ENCODE measurements around the gene CUEDC1.

Gene CUEDC1

DNA sequence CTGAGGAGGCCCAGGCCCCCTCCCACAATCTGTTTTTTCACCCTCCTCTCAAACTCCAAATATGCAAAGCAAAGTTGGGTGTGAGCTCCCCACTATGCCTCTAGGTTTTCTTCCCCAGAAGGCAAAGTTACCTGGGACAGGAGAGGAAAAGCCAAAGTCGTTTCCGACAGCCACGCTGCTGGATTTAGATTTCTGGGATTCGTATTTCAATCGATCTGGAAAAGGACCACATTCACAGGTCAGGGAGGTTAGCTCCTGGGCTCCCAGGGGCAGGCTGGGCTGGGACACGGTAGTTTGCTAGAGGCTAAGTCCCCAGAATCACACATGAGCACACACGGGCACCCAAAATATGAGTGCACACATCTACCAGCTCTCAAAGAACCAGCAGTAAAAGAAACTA lies 84.1 kb downstream of the CUEDC1 start:
- peaks cover 23% of the 10 kb centered on the region for H3K27me3 Mint-ChIP-seq (ENCODE audit: low read depth)

DNA sequence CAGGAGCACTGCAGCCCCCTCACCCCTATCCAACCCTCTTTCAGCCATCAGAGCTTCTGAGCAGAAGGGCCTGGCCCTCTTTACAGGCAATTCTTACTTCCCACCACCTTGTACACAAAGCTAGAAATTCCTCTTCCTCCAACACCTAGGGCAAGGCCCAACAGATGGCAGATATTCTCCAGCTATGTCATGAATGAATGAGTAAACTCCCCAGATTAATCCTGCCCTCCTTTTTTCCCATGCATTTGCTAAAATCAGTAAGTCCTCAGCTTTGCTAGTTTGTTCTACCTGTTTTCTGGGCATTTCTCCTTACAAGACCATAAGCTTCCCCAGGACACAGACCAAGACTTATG lies 85.0 kb downstream of the CUEDC1 start:
- H3K27me3 Mint-ChIP-seq (ENCODE audit: low read depth) = peaks cover 20% of the 10 kb centered on the region
- H3K4me3 Mint-ChIP-seq = no peak overlapping the region
- no peak overlapping the region for H3K27ac Mint-ChIP-seq
- no peaks in the 10 kb centered on the region for H3K36me3 Mint-ChIP-seq (ENCODE audit: low read depth)
- peaks cover 7% of the 10 kb centered on the region for H3K4me1 Mint-ChIP-seq (ENCODE audit: low read depth)
- H3K9me3 Mint-ChIP-seq = no peaks in the 10 kb centered on the region

More for the DNA sequence above, 84.1 kb downstream of the CUEDC1 start:
- Mint-ChIP-seq H3K27ac (no peak overlapping the region), H3K4me1 (ENCODE audit: low read depth) (peaks cover 8% of the 10 kb centered on the region), H3K9me3 (no peaks in the 10 kb centered on the region), H3K4me3 (no peak overlapping the region), H3K36me3 (ENCODE audit: low read depth) (no peaks in the 10 kb centered on the region)

DNA sequence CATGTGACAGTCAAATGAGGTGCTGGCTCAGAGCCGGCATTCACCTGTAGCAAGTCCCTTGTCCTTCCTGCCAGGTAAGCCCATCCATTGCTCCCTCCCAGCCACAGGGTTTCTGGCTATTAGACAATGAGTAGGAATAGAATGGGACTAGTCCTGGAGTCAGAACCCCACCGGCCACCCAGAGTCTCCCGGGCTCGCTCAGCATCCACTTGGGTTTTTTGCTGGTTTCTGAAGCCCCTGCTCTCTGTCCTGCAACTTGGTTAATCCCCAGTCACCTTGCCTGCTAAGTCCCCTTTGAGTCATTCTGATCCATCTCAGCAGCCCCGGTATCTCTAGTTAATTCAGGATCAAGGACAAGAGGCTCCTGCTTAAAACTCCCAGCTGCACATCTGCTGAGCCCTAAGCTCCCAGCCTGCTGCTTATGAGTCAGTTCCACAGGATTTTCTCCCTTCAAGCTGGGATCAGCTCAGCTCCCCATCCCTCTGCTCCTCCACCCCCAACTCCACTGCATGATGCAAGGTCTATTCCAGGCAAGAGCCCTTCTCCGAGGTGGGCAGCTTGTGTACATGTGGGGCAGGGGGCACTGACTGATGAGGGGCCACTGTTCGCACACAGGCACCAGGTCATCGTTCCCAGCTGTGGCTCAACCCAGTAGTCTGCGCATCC lies 85.5 kb downstream of the CUEDC1 start:
- Mint-ChIP-seq H3K36me3 (ENCODE audit: low read depth) (no peaks in the 10 kb centered on the region), H3K4me1 (ENCODE audit: low read depth) (peaks cover 7% of the 10 kb centered on the region), H3K27ac (no peak overlapping the region), H3K9me3 (no peaks in the 10 kb centered on the region), H3K27me3 (ENCODE audit: low read depth) (peaks cover 16% of the 10 kb centered on the region), H3K4me3 (no peak overlapping the region)

DNA sequence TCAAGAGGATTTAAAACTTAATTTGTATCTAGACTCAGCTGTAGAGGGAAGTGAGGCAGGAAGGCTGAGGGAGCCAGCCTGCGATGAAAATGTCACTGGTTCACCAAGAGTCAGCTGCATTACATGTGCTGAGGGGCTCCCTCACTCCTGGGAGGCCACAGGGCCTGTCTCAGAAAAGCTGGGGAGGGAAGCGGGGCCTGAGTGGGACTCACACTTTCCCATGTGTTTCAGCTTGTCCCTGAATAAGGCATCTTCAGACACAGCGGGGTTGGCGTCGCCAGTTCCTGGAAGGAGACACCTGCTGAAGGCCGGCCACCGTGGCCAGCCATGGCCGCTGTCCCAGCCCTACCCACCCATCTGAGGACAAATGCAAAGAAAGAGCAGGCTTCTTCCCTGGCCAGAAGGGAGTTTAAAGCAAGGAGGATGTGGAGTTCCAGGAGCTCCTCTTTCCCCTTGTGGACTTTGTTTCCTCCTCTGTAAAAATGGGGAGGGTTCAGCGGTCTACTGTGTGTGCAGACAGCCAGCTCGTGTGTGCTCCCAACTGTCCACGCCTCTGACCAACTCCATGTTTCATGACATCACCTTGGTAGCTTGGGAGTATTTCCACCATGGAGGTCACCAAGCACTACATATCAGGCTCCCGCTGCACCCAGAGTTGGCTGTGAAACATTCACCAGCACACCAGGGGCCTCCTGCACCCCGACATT lies 86.1 kb downstream of the CUEDC1 start:
- no peak overlapping the region for H3K4me3 Mint-ChIP-seq
- no peaks in the 10 kb centered on the region for H3K9me3 Mint-ChIP-seq
- H3K4me1 Mint-ChIP-seq (ENCODE audit: low read depth) = peaks cover 5% of the 10 kb centered on the region
- H3K27me3 Mint-ChIP-seq (ENCODE audit: low read depth) = peaks cover 20% of the 10 kb centered on the region
- H3K36me3 Mint-ChIP-seq (ENCODE audit: low read depth) = no peaks in the 10 kb centered on the region
- H3K27ac Mint-ChIP-seq = no peak overlapping the region

DNA sequence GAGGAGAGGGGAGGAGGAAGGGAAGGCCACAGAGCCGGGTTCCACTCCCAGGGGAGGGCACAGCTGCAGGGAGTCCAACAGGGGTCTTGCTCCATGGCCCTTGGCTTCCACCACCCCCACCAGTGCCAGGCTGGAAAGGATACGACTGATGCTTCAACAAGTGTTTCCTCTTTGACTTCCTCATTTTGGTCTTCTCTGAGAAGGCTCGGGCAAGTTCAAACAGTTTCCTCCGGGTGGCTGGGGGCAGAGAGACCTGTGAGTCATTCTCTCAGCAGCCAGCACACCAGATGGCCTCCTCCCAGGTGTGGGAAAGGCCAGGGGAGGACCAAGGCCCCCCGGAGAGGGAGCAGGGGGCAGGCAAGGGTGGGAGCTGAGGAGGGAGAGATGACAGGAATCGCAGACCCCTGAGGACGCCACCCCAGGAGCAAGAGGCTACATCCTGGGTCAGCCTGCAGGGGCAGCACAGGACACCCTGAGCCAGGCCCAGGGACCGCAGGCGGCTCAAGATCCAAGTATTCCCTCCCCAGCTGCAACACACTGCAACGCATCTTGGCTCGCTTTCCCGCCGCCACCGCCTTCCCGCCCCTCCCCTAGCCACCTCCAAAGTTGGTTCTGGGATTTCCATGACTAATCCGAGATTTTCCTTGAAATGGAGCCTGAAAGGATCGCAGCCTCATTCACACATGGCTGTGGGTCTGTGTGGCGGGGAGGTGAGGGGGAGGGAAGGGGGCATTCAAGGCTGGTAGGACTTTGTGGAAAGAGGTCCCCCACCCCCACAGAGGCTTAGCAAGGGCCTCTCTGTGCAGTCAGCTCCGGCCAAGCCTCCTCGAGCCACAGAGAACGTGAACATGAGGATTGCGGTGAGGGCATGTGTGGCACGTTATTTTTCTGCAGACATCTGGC lies 87.0 kb downstream of the CUEDC1 start:
- Mint-ChIP-seq H3K36me3 (ENCODE audit: low read depth) (no peaks in the 10 kb centered on the region), H3K4me3 (no peak overlapping the region), H3K27me3 (ENCODE audit: low read depth) (peaks cover 27% of the 10 kb centered on the region), H3K9me3 (no peaks in the 10 kb centered on the region), H3K27ac (no peak overlapping the region), H3K4me1 (ENCODE audit: low read depth) (peaks cover 5% of the 10 kb centered on the region)

DNA sequence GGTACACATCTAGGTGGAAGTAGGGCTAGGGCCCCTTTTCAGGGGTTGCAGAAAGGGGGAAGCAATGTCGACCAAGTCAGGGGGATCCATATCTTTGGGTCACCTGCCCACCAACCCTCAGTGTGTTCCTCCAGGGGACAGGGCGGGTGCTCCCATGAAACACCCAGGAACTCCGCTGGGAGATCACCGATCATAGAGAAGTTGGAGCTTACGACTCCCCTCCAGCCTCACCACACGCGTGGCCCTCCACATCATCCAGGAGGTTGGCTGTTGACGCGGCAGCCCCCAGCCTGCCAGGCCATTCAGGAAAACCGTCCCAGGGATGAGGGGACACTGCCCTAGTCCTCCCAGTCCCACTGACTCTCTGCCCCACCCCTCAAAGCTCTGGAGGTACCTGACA lies 88.1 kb downstream of the CUEDC1 start:
- Mint-ChIP-seq H3K27me3 (ENCODE audit: low read depth) (peaks cover 34% of the 10 kb centered on the region), H3K9me3 (no peaks in the 10 kb centered on the region), H3K27ac (no peak overlapping the region), H3K4me3 (no peak overlapping the region), H3K4me1 (ENCODE audit: low read depth) (peaks cover 5% of the 10 kb centered on the region), H3K36me3 (ENCODE audit: low read depth) (no peaks in the 10 kb centered on the region)

DNA sequence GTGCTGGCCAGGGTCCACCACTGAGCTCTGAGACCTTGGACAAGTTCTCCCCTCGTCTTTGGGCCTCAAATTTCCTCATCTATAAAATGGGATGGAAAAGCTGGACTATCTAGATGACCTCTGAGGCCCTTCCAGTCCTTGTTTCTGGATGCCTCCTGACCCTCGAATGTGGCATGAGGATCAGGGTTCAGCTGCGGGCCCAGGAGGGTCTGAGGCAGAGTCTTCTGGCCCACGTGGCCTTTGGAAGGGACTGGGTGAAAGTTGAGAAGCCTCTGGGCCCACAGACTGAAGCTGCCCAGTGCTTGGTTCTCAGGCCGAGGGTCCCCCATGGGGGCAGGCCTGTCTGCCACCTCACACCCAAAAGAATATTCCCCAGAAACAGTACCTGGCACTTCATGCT lies 88.5 kb downstream of the CUEDC1 start:
- Mint-ChIP-seq H3K27me3 (ENCODE audit: low read depth) (peaks cover 32% of the 10 kb centered on the region), H3K4me1 (ENCODE audit: low read depth) (peaks cover 5% of the 10 kb centered on the region), H3K9me3 (no peaks in the 10 kb centered on the region), H3K36me3 (ENCODE audit: low read depth) (no peaks in the 10 kb centered on the region), H3K4me3 (no peak overlapping the region), H3K27ac (no peak overlapping the region)

DNA sequence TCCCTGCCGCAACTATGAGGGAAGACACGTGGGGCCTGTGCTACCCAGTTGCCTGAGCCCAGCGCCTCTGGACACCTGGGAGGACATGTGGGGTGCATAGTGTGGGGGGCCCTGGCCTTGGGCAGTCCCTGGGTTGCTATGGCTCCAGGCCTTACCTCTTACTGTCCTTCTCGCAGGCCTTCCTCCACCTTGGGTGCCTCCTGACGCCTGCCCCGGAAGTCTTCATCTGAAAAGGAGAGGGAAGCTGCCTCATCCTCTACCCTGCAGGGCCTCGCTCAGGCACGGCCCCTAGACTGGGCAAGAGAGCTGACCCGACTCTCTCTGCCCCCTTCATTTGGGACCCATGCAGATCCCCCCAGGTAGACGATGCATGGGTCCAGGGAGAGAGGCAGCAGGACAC lies 88.9 kb downstream of the CUEDC1 start:
- Mint-ChIP-seq H3K4me3 (no peak overlapping the region), H3K27ac (no peak overlapping the region), H3K27me3 (ENCODE audit: low read depth) (peaks cover 33% of the 10 kb centered on the region), H3K4me1 (ENCODE audit: low read depth) (peaks cover 5% of the 10 kb centered on the region), H3K36me3 (ENCODE audit: low read depth) (no peaks in the 10 kb centered on the region), H3K9me3 (no peaks in the 10 kb centered on the region)

DNA sequence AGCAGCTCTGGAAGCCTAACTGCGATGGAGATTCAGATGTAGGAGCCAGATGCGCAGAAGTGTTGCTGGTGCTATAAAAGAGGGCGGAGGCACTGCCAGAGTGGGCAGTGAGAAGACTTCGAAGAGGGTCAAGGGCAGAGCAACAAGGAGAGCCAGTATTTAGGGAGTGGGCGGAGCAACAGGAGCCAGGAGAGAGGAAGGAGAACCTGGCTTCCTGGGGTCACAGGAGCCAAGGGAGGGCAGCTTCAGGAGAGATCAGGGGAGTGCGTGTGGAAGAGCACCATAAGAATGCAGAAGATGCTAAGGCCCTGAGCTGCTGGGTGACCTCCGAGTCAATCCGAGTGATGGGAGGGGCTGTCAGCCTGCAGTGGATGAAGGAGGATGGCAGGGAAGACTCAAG lies 90.9 kb downstream of the CUEDC1 start:
- Mint-ChIP-seq H3K4me1 (ENCODE audit: low read depth) (peaks cover 15% of the 10 kb centered on the region), H3K36me3 (ENCODE audit: low read depth) (no peaks in the 10 kb centered on the region), H3K27me3 (ENCODE audit: low read depth) (peaks cover 41% of the 10 kb centered on the region), H3K27ac (no peak overlapping the region), H3K4me3 (no peak overlapping the region), H3K9me3 (no peaks in the 10 kb centered on the region)

DNA sequence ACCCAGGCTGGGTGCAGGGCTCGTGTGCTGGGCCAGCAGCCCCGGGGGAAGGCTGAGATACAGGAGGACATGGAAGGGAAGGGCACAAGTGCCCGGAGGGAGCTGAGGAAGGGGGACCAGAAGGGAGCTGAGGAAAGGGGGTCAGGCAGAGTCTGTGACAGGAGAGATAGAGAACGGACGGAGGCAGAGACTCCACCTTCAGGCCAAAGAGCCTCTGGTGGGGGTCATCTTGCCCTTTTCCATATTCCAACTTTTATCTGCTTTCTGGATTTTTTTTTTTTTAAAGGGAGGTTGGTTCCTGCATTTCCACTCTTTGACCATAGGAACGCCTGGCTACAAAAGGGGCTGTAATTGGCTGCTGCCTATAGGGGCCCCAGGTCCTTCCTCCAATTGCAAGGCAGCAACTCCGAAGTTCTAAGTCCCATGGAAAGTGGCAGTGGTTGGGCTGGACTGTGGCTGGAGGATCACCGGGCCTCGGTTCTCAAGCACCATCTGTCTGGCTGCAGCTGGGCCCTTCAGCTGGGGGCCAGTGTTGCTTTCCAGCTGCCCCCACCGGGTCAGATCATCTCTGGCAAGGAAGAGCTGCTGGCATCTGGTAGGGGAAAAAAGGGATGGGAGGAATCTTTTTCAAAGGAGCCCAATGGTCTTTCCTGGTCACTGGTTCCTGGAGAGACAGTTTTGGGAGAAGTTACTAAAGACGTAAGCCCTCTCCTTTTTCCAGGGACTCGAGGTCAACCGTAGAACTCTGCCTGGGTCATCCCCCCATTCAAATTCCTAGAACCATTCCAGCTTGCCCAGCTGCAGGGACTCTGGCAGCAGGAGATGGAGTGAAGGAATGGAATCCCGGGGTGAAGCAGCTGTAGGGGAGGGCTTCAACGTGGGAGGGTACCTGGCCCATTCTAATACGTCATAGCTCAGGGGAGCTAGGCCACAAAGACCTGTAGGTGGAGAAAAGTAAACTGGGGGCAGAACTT lies 92.2 kb downstream of the CUEDC1 start:
- Mint-ChIP-seq H3K4me3 (no peak overlapping the region), H3K27me3 (ENCODE audit: low read depth) (peaks cover 50% of the 10 kb centered on the region), H3K9me3 (no peaks in the 10 kb centered on the region), H3K4me1 (ENCODE audit: low read depth) (peaks cover 15% of the 10 kb centered on the region), H3K36me3 (ENCODE audit: low read depth) (no peaks in the 10 kb centered on the region), H3K27ac (no peak overlapping the region)

DNA sequence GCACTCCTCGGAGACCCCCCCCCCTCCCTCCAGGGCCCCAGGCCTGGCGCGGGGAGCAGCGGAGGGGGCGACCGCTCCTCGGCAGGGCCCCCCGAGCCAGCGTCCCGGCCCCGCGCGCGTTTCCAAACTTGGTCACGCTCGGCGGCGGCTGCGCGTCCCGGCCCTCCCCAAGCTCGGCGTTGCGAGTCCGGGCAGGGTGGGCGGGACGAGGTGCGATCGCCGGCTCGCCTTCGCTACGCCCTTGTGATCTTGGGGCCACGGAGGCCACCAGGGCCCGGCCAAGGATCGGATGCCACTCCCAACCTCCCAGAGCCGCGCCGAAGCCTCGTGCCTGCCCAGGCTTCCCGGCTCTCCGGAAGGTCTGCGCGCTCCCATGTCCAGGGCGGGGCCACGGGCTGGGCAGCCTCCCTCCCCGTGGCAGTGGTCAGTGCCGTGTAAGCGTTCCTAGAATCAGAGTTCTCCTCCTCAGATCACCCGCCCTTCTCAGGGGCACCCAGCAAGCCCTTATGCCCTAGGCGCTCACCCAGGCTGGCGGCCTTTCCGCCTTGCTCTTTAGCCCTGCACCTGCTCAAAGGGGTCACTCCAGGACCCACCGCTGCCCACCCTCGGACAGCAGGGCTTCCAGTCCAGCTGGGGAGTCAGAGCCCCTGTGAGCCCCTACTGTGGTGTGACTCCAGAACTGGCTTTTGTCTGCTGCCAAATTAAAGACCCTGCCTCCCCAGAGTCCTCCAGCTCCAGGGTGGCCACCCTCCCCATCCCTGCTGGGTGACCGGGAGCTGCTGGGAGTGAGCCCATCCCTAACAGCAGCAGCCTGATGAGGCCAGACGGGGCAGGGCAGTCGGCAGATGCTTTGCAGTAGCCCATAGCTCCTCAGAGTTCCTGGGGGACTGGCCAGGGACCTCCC lies 93.2 kb downstream of the CUEDC1 start:
- Mint-ChIP-seq H3K27me3 (ENCODE audit: low read depth) (peaks cover 51% of the 10 kb centered on the region), H3K36me3 (ENCODE audit: low read depth) (no peaks in the 10 kb centered on the region), H3K9me3 (no peaks in the 10 kb centered on the region), H3K27ac (no peak overlapping the region), H3K4me1 (ENCODE audit: low read depth) (peaks cover 9% of the 10 kb centered on the region), H3K4me3 (peak overlapping the region; percentile 5)

DNA sequence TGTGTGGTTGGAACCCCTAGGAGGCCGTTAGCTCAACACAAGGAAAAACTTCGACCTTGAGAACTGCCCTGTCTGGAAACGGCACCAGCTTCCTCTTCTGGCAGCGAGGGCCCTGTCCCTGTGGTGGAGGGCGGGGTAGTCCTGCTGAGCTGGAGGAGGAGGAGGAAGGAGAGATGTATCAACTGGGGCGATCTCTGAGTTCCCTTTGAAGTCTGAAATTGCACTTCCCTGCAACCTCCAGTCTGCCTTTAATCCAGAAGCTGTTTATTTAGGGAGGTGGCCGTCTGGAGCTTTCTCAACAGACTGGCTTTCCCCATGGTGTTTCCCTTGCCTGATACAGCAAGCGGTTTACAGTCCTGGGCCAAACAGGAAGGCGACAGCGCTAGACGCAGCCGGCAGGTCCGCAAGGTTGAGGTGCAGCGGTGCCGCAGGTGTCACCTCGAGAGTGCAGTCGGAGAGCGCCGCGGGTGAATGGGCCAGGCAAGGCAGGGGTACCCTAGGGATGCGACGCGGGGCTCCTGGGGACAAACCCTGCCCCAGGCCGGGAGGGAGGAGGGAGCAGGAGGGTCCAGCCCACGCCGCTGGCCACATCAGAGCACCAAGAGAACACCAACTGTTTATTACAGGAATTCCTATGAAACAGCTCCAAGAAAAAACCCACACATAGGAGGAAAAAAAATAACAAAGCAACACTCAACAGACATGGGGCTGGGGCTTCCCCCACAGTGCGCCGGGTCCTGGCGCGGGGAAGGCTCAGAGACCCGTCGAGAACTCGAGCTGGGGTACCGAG lies 94.0 kb downstream of the CUEDC1 start:
- H3K27me3 Mint-ChIP-seq (ENCODE audit: low read depth) = peaks cover 51% of the 10 kb centered on the region
- H3K27ac Mint-ChIP-seq = no peak overlapping the region
- no peaks in the 10 kb centered on the region for H3K36me3 Mint-ChIP-seq (ENCODE audit: low read depth)
- H3K9me3 Mint-ChIP-seq = no peaks in the 10 kb centered on the region
- H3K4me1 Mint-ChIP-seq (ENCODE audit: low read depth) = peaks cover 9% of the 10 kb centered on the region
- H3K4me3 Mint-ChIP-seq = peak overlapping the region; percentile 81
